ENCODE data around the gene TDRD9.

Gene TDRD9

GRCh38 chr14:104007121-104007520, 78.9 kb downstream of the TDRD9 start:
- TF ChIP-seq TAF1 (IDR thresholded peaks at IDR 0.05; ENCODE audit: borderline replicate concordance, insufficient read depth, low read length) = no peak
- TF ChIP-seq REST (IDR thresholded peaks at IDR 0.05; ENCODE audit: insufficient read depth in 1 of 2, low read depth in 2 of 2, low read length in 2 of 2) = no peak
- no peak for TF ChIP-seq POLR2AphosphoS5 (IDR thresholded peaks at IDR 0.05; ENCODE audit: low read depth, low read length)
- no peak for TF ChIP-seq SIN3A (IDR thresholded peaks at IDR 0.05; ENCODE audit: borderline replicate concordance, insufficient read depth, low read length)
- TF ChIP-seq FOXP2 (optimal IDR thresholded peaks at IDR 0.05; ENCODE audit: borderline replicate concordance, extremely low read depth, extremely low read length, insufficient read depth) = no peak

- TF ChIP-seq FOXP2 (optimal IDR thresholded peaks at IDR 0.05; ENCODE audit: borderline replicate concordance, extremely low read depth, extremely low read length, insufficient read depth) (no peak), POLR2AphosphoS5 (IDR thresholded peaks at IDR 0.05; ENCODE audit: low read depth, low read length) (no peak), REST (IDR thresholded peaks at IDR 0.05; ENCODE audit: insufficient read depth in 1 of 2, low read depth in 2 of 2, low read length in 2 of 2) (no peak), TAF1 (IDR thresholded peaks at IDR 0.05; ENCODE audit: borderline replicate concordance, insufficient read depth, low read length) (no peak), SIN3A (IDR thresholded peaks at IDR 0.05; ENCODE audit: borderline replicate concordance, insufficient read depth, low read length) (no peak)
These were observed 81.0 kb downstream of the TDRD9 start for GRCh38 chr14:104009297-104009696.

GRCh38 chr14:104011824-104012517, 83.7 kb downstream of the TDRD9 start:
- TF ChIP-seq POLR2AphosphoS5 (IDR thresholded peaks at IDR 0.05; ENCODE audit: low read depth, low read length) (no peak), FOXP2 (optimal IDR thresholded peaks at IDR 0.05; ENCODE audit: borderline replicate concordance, extremely low read depth, extremely low read length, insufficient read depth) (no peak), SIN3A (IDR thresholded peaks at IDR 0.05; ENCODE audit: borderline replicate concordance, insufficient read depth, low read length) (no peak), TAF1 (IDR thresholded peaks at IDR 0.05; ENCODE audit: borderline replicate concordance, insufficient read depth, low read length) (no peak), REST (IDR thresholded peaks at IDR 0.05; ENCODE audit: insufficient read depth in 1 of 2, low read depth in 2 of 2, low read length in 2 of 2) (no peak)

GRCh38 chr14:104014764-104015163, 86.5 kb downstream of the TDRD9 start:
- TF ChIP-seq FOXP2 (optimal IDR thresholded peaks at IDR 0.05; ENCODE audit: borderline replicate concordance, extremely low read depth, extremely low read length, insufficient read depth) (no peak), POLR2AphosphoS5 (IDR thresholded peaks at IDR 0.05; ENCODE audit: low read depth, low read length) (no peak), SIN3A (IDR thresholded peaks at IDR 0.05; ENCODE audit: borderline replicate concordance, insufficient read depth, low read length) (no peak), TAF1 (IDR thresholded peaks at IDR 0.05; ENCODE audit: borderline replicate concordance, insufficient read depth, low read length) (no peak), REST (IDR thresholded peaks at IDR 0.05; ENCODE audit: insufficient read depth in 1 of 2, low read depth in 2 of 2, low read length in 2 of 2) (no peak)
